ENCODE results near the gene COLGALT1.

The COLGALT1 gene

DNA sequence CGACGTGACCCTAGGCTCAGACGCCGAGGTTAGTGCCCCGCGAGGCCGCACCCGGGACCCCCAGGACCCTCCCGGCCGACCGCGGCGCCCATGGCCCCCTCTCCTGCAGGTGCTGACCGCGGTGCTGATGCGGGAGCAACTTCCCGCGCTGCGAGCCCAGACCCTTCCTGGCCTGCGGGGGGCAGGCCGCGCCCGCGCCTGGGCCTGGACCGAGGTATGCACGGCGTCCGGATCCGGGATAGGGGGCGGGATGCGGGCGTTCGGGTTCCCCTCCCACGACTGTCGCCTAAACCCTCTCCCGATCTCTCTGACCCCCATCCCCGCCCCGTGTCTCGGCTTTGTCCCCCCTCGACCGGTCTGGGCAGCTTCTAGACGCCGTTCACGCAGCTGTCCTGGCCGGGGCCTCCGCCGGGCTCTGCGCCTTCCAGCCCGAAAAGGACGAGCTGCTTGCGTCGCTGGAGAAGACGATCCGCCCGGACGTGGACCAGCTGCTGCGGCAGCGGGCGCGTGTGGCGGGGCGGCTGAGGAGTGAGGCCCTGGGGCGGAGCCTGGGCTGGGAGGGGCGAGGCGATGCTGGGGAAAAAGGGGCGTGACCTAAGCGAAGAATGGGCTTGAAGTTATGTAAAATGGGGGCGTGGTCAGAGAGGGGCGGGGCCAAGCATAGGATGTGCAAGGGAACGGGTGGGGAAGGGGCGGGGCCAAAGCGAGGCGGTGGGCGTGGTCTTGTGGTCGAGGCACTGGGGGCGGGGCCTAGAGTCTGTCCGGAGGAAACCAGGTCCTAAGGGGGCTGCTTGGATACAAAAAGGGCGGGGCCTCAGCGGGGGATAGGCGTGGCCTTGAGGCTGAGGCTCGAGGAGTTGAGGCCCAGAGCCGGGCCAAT is 16.0 kb upstream of the COLGALT1 start:
- TF ChIP-seq, protein P1, sequence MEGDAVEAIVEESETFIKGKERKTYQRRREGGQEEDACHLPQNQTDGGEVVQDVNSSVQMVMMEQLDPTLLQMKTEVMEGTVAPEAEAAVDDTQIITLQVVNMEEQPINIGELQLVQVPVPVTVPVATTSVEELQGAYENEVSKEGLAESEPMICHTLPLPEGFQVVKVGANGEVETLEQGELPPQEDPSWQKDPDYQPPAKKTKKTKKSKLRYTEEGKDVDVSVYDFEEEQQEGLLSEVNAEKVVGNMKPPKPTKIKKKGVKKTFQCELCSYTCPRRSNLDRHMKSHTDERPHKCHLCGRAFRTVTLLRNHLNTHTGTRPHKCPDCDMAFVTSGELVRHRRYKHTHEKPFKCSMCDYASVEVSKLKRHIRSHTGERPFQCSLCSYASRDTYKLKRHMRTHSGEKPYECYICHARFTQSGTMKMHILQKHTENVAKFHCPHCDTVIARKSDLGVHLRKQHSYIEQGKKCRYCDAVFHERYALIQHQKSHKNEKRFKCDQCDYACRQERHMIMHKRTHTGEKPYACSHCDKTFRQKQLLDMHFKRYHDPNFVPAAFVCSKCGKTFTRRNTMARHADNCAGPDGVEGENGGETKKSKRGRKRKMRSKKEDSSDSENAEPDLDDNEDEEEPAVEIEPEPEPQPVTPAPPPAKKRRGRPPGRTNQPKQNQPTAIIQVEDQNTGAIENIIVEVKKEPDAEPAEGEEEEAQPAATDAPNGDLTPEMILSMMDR (IDR thresholded peaks at IDR 0.05): peak; percentile 51
- Histone ChIP-seq H3K4me1 (peaks cover 3% of the 10 kb centered on the region), H3K36me3 (ENCODE audit: control insufficient read depth, insufficient read depth, low read length) (no peaks in the 10 kb centered on the region), H3K79me2 (no peaks in the 10 kb centered on the region), H2AFZ (peak overlapping the region; percentile 93), H3K4me2 (ENCODE audit: low read length) (peak overlapping the region; percentile 80), H3K27ac (peak overlapping the region; percentile 63), H3K27me3 (ENCODE audit: control insufficient read depth, insufficient read depth, low read length) (no peaks in the 10 kb centered on the region), H3K9ac (peak overlapping the region; percentile 73), H3K9me3 (ENCODE audit: control insufficient read depth, low read length) (no peaks in the 10 kb centered on the region), H3K4me3 (ENCODE audit: low read depth, low read length) (peak overlapping the region; percentile 63)

DNA sequence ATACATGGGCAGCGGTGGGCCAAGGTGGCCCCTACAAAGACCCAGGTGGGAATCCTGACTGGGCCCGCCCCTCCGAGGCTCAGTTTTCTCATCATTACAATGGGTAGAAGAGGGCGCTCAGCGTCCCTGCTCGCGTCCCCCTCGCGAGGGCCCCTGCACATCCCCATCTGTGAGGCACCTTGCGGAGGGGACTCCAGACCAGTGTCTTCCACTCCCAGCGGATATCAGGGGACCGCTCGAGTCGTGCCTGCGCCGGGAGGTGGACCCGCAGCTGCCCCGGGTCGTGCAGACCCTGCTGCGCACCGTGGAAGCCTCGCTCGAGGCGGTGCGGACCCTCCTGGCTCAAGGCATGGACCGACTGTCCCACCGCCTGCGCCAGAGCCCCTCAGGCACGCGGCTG is 15.3 kb upstream of the COLGALT1 start:
- H3K9ac ChIP-seq: no peak overlapping the region
- H3K4me2 ChIP-seq (ENCODE audit: low read length): no peak overlapping the region
- H3K27ac ChIP-seq: no peak overlapping the region
- H2AFZ ChIP-seq: no peak overlapping the region
- no peaks in the 10 kb centered on the region for H3K9me3 ChIP-seq (ENCODE audit: control insufficient read depth, low read length)
- TF ChIP-seq, protein P1 (IDR thresholded peaks at IDR 0.05): no peak
- peaks cover 3% of the 10 kb centered on the region for H3K4me1 ChIP-seq
- H3K79me2 ChIP-seq: no peaks in the 10 kb centered on the region
- no peaks in the 10 kb centered on the region for H3K27me3 ChIP-seq (ENCODE audit: control insufficient read depth, insufficient read depth, low read length)
- no peak overlapping the region for H3K4me3 ChIP-seq (ENCODE audit: low read depth, low read length)
- no peaks in the 10 kb centered on the region for H3K36me3 ChIP-seq (ENCODE audit: control insufficient read depth, insufficient read depth, low read length)

DNA sequence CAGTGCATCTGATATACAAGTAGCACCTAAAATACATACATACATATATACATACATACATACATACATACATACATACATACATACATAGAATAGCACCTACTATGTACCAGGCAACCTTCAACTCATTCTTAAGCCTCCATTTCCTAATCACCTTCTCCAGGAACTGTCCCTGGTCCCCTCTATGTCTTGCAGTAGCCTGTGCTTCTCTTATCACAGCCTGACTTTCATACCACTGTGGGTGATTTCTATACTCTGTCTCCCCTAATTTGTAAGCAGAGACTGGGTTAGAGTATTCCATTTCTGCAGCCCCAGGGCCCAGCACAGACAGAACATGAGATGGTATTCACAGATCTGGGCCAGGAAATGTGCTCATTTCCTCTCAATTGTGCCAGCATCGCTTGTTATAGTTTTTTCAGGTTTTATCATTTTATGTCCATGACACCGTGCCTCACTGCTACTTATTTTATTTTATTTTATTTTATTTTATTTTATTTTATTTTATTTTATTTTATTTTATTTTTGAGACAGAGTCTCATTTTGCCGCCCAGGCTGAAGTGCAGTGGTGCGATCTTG is 14.2 kb upstream of the COLGALT1 start:
- no peak overlapping the region for H2AFZ ChIP-seq
- no peak overlapping the region for H3K4me3 ChIP-seq (ENCODE audit: low read depth, low read length)
- H3K4me1 ChIP-seq: peaks cover 3% of the 10 kb centered on the region
- H3K36me3 ChIP-seq (ENCODE audit: control insufficient read depth, insufficient read depth, low read length): no peaks in the 10 kb centered on the region
- H3K27ac ChIP-seq: no peak overlapping the region
- no peaks in the 10 kb centered on the region for H3K79me2 ChIP-seq
- no peak overlapping the region for H3K9ac ChIP-seq
- no peaks in the 10 kb centered on the region for H3K27me3 ChIP-seq (ENCODE audit: control insufficient read depth, insufficient read depth, low read length)
- no peak overlapping the region for H3K4me2 ChIP-seq (ENCODE audit: low read length)
- TF ChIP-seq, protein P1 (IDR thresholded peaks at IDR 0.05): no peak
- H3K9me3 ChIP-seq (ENCODE audit: control insufficient read depth, low read length): no peaks in the 10 kb centered on the region

DNA sequence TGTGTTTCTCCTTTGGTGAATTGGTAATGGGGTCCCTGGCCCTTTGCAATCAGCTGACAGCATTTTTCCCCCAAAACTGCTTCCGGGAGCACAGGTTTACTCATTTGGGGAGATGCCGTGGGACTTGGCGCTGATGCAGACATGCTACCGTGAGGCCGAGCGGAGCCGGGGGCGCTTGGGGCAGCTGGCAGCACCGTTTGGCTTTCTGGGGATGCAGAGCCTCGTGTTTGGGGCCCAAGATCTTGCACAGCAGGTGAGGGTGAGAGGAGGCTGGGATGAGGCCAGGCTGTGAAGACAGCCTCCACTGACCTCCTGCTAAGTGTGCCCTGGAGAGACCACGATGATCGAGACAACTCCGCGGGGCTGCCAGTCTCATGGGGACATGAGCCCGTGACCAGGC is 13.4 kb upstream of the COLGALT1 start:
- no peak overlapping the region for H3K4me2 ChIP-seq (ENCODE audit: low read length)
- no peak overlapping the region for H3K27ac ChIP-seq
- TF ChIP-seq, protein P1 (IDR thresholded peaks at IDR 0.05): no peak
- no peaks in the 10 kb centered on the region for H3K27me3 ChIP-seq (ENCODE audit: control insufficient read depth, insufficient read depth, low read length)
- no peak overlapping the region for H3K4me3 ChIP-seq (ENCODE audit: low read depth, low read length)
- no peak overlapping the region for H2AFZ ChIP-seq
- no peak overlapping the region for H3K9ac ChIP-seq
- H3K36me3 ChIP-seq (ENCODE audit: control insufficient read depth, insufficient read depth, low read length): no peaks in the 10 kb centered on the region
- no peaks in the 10 kb centered on the region for H3K9me3 ChIP-seq (ENCODE audit: control insufficient read depth, low read length)
- peaks cover 3% of the 10 kb centered on the region for H3K4me1 ChIP-seq
- H3K79me2 ChIP-seq: no peaks in the 10 kb centered on the region

Measured in parathyroid adenoma (tissue), 2 donors.